Suprapubic skin (tissue), 4 donors: ENCODE measurements around the gene RFX5. TPM values are rescaled to one million over a fixed set of nuclear protein-coding genes. Genes with fewer than 3 reads are reported as not detected.
"Not testable (repeated sequence)": the region's sequence is repeated elsewhere in the genome, so short reads cannot be mapped to it uniquely, and the experiment has no call there.

Experiments used
- DNase-seq, 2 donors: peaks; one replicate each; pipeline ENCODE4 v3.0.0-alpha.2; 2019; ENCODE audit warnings: low spot score in 2 of 2
- H3K27ac ChIP-seq: fragments of 200-600 bp; sonication (generic); one replicate; pipeline ENCODE4 v1.5.1; 2019
- H3K27me3 ChIP-seq: fragments of 200-600 bp; sonication (generic); one replicate; pipeline ENCODE4 v1.5.1; 2019
- H3K36me3 ChIP-seq: fragments of 200-600 bp; sonication (generic); one replicate; pipeline ENCODE4 v1.5.1; 2019
- H3K4me1 ChIP-seq: fragments of 200-600 bp; sonication (generic); one replicate; pipeline ENCODE4 v1.5.1; 2019
- H3K4me3 ChIP-seq: fragments of 200-600 bp; sonication (generic); one replicate; pipeline ENCODE4 v1.5.1; 2019; ENCODE audit warnings: mild to moderate bottlenecking
- H3K9me3 ChIP-seq: fragments of 200-600 bp; sonication (generic); one replicate; pipeline ENCODE4 v1.5.1; 2019
- EP300 ChIP-seq: sonication (generic); formaldehyde crosslinking; IDR thresholded peaks from one replicate; pipeline ENCODE4 v1.6.1; 2017; ENCODE audit warnings: antibody characterized with exemption
- POLR2A ChIP-seq, 2 donors: fragments of 450-650 bp; IDR thresholded peaks; one replicate each; pipeline ENCODE4 v1.6.1; 2017; ENCODE audit warnings: antibody characterized with exemption in 2 of 2, mild to moderate bottlenecking in 2 of 2, moderate library complexity in 2 of 2
- POLR2AphosphoS5 ChIP-seq, 3 donors: sonication (generic); formaldehyde crosslinking; IDR thresholded peaks; one replicate each; pipeline ENCODE4 v1.6.1; 2017; ENCODE audit warnings: antibody characterized with exemption in 3 of 3
- WGBS: methylation state at CpG from one replicate; pipeline ENCODE4 v1.1.5; 2018; 5-methylcytosine and 5-hydroxymethylcytosine counted together
- total RNA-seq, 4 donors: library from RNA; depleted of rRNA; stranded (reverse); fragments of >200 nt; gene quantifications; one replicate each; pipeline ENCODE4 v1.1.0, GENCODE V29; 2016
- TF ChIP-seq, protein P1 (sequence below), 2 donors: fragments of 200-600 bp in 1 of 2; fragments of 450-650 bp in 1 of 2; sonication (generic) in 1 of 2; IDR thresholded peaks; one replicate each; pipeline ENCODE4 v1.5.1; 2016 to 2019; ENCODE audit warnings: antibody characterized with exemption in 2 of 2, mild to moderate bottlenecking in 1 of 2, moderate library complexity in 1 of 2

RFX5 gene
- 10 to 100 TPM; 18.0 to 22.1 (median 18.5) TPM for total RNA-seq

DNA sequence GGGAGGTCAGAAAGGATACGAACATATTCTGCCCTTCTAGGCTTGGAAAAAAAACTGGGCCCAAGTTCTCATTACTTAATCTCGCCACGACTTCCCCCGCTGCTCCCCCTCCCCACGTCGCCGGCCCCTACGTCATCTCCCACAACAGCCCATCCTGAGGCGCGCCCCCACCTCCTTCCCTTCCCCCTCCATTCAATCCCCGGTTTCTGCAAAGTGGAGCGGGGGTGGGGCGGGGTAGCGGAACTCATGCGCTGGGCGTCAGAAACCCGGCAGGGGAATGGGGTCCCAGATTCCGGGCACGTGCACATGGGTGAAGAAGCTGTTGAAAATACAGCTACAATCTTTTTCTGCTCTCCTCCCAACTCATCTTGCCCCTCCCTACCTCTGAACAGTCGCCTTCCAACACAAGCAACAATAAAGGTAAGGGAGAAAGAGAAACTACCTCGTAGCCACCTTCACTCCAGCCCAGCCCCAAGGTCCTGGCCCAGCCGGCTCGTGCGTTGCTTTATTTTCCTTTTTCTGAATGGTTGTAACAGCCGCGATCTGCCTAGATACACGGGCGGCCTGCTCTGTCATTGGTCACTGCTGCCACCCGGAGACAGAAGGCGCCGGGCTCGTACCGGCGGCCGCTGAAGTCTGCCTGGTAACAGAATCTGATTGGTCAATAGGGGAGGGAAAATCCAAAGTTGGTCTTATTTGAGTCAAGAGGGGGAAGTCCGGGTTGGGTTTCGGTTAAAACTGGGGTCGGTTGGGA is at the start of gene RFX5:
RFX5 (minus strand) TSS at position 484 of the 754 bp plus-strand sequence. CDS start 932 bp downstream, outside the sequence.
- Histone ChIP-seq H3K4me3 (peak within 1 kb of the TSS; percentile 78), H3K27me3 (no peaks in the 10 kb centered on the region), H3K4me1 (peaks cover 20% of the 10 kb centered on the region), H3K9me3 (no peaks in the 10 kb centered on the region), H3K36me3 (peaks cover 29% of the 10 kb centered on the region), H3K27ac (peak within 1 kb of the TSS; percentile 89)
- TF ChIP-seq POLR2AphosphoS5 (IDR thresholded peaks at IDR 0.05), result peak in 1 of 3 donors; percentile 32
- TF ChIP-seq EP300, result no peak
- TF ChIP-seq POLR2A (IDR thresholded peaks at IDR 0.05), result peak in 1 of 2 donors; percentile 48
- WGBS, result under 1% methylated on average over 38 of the region's 38 CpGs
- DNase-seq, result peak; percentile 96

DNA sequence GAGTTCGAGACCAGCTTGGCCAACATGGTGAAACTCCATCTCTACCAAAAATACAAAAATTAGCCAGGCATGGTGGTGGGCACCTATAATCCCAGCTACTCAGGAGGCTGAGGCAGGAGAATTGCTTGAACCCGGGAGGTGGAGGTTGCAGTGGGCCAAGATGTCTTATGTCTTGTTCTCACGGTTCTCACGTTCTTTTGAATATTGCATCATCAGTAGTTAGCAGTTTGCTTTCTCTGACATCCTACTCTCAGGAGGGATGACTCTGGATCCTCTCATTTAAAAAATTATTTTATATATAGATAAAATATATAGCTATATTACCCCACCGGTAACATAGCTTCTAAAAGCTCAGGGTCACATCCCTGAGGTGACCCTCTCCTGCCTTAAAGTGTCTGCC is 49.2 kb upstream of the RFX5 start:
- not testable (repeated sequence) for H3K9me3 ChIP-seq, DNase-seq, H3K36me3 ChIP-seq, H3K27ac ChIP-seq, H3K4me3 ChIP-seq, H3K27me3 ChIP-seq
- H3K4me1 ChIP-seq, result peaks cover 18% of the 10 kb centered on the region
- WGBS, result 78% methylated on average over 5 of the region's 5 CpGs

DNA sequence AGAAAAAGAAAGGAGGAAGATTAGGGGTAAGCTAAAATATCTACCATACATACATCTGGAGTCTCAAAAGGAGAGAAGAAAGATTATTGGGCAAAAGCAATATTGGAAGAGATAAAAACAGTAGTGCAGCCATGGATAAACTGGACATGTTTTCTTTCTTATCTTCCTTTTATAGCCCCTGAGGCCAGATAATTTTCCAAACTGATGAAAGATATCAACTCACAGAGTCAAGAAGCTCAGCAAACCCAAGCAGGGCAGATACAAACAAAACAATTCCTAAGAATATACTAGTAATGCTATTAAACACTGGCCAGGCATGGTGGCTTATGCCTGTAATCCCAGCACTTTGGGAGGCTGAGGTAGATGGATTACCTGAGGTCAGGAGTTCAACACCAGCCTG is 46.5 kb upstream of the RFX5 start:
- H3K4me3 ChIP-seq, result no peak overlapping the region
- H3K27me3 ChIP-seq, result no peaks in the 10 kb centered on the region
- no peaks in the 10 kb centered on the region for H3K4me1 ChIP-seq
- H3K36me3 ChIP-seq, result no peaks in the 10 kb centered on the region
- TF ChIP-seq, protein P1, sequence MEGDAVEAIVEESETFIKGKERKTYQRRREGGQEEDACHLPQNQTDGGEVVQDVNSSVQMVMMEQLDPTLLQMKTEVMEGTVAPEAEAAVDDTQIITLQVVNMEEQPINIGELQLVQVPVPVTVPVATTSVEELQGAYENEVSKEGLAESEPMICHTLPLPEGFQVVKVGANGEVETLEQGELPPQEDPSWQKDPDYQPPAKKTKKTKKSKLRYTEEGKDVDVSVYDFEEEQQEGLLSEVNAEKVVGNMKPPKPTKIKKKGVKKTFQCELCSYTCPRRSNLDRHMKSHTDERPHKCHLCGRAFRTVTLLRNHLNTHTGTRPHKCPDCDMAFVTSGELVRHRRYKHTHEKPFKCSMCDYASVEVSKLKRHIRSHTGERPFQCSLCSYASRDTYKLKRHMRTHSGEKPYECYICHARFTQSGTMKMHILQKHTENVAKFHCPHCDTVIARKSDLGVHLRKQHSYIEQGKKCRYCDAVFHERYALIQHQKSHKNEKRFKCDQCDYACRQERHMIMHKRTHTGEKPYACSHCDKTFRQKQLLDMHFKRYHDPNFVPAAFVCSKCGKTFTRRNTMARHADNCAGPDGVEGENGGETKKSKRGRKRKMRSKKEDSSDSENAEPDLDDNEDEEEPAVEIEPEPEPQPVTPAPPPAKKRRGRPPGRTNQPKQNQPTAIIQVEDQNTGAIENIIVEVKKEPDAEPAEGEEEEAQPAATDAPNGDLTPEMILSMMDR (IDR thresholded peaks at IDR 0.05), result no peak
- TF ChIP-seq EP300 (no peak), POLR2AphosphoS5 (IDR thresholded peaks at IDR 0.05) (no peak), POLR2A (IDR thresholded peaks at IDR 0.05) (no peak)
- DNase-seq, result no peak
- no peaks in the 10 kb centered on the region for H3K9me3 ChIP-seq
- no peak overlapping the region for H3K27ac ChIP-seq

DNA sequence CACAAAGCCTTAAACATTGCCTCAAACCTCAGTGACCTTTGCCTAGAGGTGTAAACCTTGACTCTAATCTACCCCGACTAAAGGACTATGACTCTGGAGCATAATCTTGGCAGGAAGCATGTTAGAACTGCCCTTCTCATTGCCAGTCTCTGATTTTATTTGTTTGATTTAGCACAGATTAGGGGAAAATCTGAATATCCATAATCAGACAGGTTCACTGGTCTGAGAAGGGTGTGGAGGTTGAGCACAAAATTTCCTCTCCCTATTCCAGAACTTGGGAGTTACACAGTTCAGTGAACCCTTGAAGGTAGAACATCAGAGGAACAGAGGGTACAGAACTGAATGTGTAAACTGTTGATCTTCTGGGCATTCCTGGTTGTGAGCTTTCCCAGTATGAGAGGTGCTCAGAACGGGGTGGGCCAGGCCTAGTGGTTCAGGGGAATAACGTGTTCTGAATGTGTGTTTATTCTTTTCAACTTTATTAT is 44.1 kb upstream of the RFX5 start:
- H3K36me3 ChIP-seq, result no peaks in the 10 kb centered on the region
- H3K27ac ChIP-seq, result no peak overlapping the region
- H3K4me3 ChIP-seq, result no peak overlapping the region
- no peak for TF ChIP-seq POLR2AphosphoS5 (IDR thresholded peaks at IDR 0.05)
- no peak for TF ChIP-seq EP300
- TF ChIP-seq POLR2A (IDR thresholded peaks at IDR 0.05), result no peak
- TF ChIP-seq, protein P1 (IDR thresholded peaks at IDR 0.05), result no peak
- 86% methylated on average over 3 of the region's 3 CpGs for WGBS
- no peaks in the 10 kb centered on the region for H3K27me3 ChIP-seq
- H3K4me1 ChIP-seq, result no peaks in the 10 kb centered on the region
- no peaks in the 10 kb centered on the region for H3K9me3 ChIP-seq
- DNase-seq, result no peak

DNA sequence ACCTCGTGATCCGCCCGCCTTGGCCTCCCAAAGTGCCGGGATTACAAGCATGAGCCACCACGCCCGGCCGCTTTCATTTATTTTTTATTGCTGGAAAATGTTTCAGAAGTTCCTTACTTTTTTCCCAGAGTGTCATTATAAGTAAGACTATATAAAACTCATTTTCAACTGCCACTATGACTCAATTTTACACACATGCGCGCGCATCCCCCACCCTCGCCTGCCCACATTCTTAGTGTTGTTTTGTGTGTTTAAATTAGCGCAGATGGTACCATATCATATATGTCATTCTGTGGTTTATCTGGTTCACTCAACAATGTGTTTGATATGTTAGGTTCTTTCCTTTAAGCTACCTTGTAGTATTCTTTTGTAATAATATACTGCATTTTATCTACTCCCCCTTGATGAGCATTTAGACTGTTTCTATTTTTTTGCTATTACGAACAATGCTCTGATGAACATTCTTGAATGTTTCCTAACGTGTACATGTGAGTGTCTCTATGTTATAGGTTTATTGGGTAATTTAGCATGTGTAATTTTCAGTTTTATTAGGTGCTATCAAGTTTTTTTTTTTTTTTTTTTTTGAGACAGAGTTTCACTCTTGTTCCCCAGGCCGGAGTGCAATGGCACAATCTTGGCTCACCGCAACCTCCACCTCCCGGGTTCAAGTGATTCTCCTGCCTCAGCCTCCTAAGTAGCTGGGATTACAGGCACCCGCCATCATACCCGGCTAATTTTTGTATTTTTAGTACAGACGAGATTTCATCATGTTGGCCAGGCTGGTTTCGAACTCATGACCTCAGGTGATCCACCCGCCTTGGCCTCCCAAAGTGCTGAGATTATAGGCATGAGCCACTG is 43.4 kb upstream of the RFX5 start:
- H3K36me3 ChIP-seq, H3K4me3 ChIP-seq, H3K27me3 ChIP-seq, H3K4me1 ChIP-seq, DNase-seq, H3K27ac ChIP-seq, H3K9me3 ChIP-seq: not testable (repeated sequence)
- 92% methylated on average over 22 of the region's 22 CpGs for WGBS

DNA sequence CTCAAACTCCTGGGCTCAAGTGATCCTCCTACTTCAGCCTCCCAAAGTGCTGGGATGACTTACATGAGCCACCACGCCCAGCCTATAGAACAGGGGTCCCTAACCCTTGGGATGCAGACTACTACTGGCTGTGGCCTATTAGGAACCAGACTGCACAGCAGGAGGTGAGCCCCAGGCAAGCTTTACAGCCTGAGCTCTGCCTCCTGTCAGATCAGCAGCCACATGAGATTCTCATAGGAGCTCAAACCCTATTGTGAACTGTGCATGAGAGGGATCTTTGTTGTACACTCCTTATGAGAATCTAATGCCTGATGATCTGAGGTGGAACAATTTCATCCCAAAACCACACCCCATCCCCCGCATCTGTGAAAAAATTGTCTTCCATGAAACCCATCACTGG is 39.0 kb upstream of the RFX5 start:
- Histone ChIP-seq H3K27me3 (no peaks in the 10 kb centered on the region), H3K4me3 (no peak overlapping the region), H3K9me3 (no peaks in the 10 kb centered on the region), H3K36me3 (no peaks in the 10 kb centered on the region), H3K4me1 (peaks cover 2% of the 10 kb centered on the region), H3K27ac (no peak overlapping the region)
- no peak for DNase-seq
- TF ChIP-seq POLR2A (IDR thresholded peaks at IDR 0.05) (no peak), EP300 (no peak), POLR2AphosphoS5 (IDR thresholded peaks at IDR 0.05) (no peak)
- TF ChIP-seq, protein P1 (IDR thresholded peaks at IDR 0.05), result no peak
- 93% methylated on average over 2 of the region's 2 CpGs for WGBS
